T-helper 2 cell (primary cell): ENCODE results near the gene TMC7.

ENCODE experiments used
- DNase-seq, 5 experiments: peaks; one replicate each; pipeline versions ENCODE4 v3.0.0 to v3.0.0-alpha.2; 2012 to 2022

The TMC7 gene

GRCh38 chr16:19092653-19093410, 109.1 kb downstream of the TMC7 start:
- no peak for DNase-seq

- no peak for DNase-seq
Measured at GRCh38 chr16:19093631-19094541, 110.2 kb downstream of the TMC7 start.

- peak in 1 of 5 experiments; percentile 53 for DNase-seq
Measured at GRCh38 chr16:19094542-19095365, 111.0 kb downstream of the TMC7 start.

- DNase-seq, result no peak
Measured at GRCh38 chr16:19095654-19096053, 111.9 kb downstream of the TMC7 start.

GRCh38 chr16:19098173-19098572, 114.4 kb downstream of the TMC7 start:
- no peak for DNase-seq

- no peak for DNase-seq
Measured at GRCh38 chr16:19102187-19102872, 118.6 kb downstream of the TMC7 start.

GRCh38 chr16:19104607-19105006, 120.9 kb downstream of the TMC7 start:
- DNase-seq, result no peak

- no peak for DNase-seq
Measured at GRCh38 chr16:19105131-19105530, 121.4 kb downstream of the TMC7 start.

- DNase-seq, result no peak
Measured at GRCh38 chr16:19105891-19106624, 122.3 kb downstream of the TMC7 start.

GRCh38 chr16:19106625-19107020, 122.9 kb downstream of the TMC7 start:
- DNase-seq, result no peak

GRCh38 chr16:19108409-19109287, 124.9 kb downstream of the TMC7 start:
- no peak for DNase-seq

GRCh38 chr16:19109288-19109664, 125.5 kb downstream of the TMC7 start:
- no peak for DNase-seq

GRCh38 chr16:19110537-19111360, 127.0 kb downstream of the TMC7 start:
- no peak for DNase-seq

GRCh38 chr16:19112099-19112407, 128.3 kb downstream of the TMC7 start:
- DNase-seq, result no peak
